GM21786 (cell line): ENCODE results near the gene CASP8AP2.
A peak's percentile ranks its signal among the peaks of the same experiment; 100 is the strongest.
"Not testable (repeated sequence)": the region's sequence is repeated elsewhere in the genome, so short reads cannot be mapped to it uniquely, and the experiment has no call there.

Source experiments
- ATAC-seq: cut with Tn5 transposase; IDR thresholded peaks from one replicate; pipeline ENCODE4 v1.9.1; 2021; ENCODE audit not compliant: unreplicated experiment

CASP8AP2 gene

GRCh38 chr6:89829472-89830169, at the start of gene CASP8AP2:
Gene CASP8AP2, plus strand, starts transcription at chr6:89829880.
- peak; percentile 98 for ATAC-seq

GRCh38 chr6:89781070-89782034, 48.3 kb upstream of the CASP8AP2 start:
- no peak for ATAC-seq

- no peak for ATAC-seq
Measured at GRCh38 chr6:89782222-89782621, 47.5 kb upstream of the CASP8AP2 start.

GRCh38 chr6:89783293-89783692, 46.4 kb upstream of the CASP8AP2 start:
- not testable (repeated sequence) for ATAC-seq

GRCh38 chr6:89784838-89785237, 44.8 kb upstream of the CASP8AP2 start:
- ATAC-seq: no peak

GRCh38 chr6:89786970-89787369, 42.7 kb upstream of the CASP8AP2 start:
- no peak for ATAC-seq

- no peak for ATAC-seq
Measured at GRCh38 chr6:89787660-89788328, 41.9 kb upstream of the CASP8AP2 start.

- ATAC-seq: no peak
Measured at GRCh38 chr6:89789980-89790379, 39.7 kb upstream of the CASP8AP2 start.

- no peak for ATAC-seq
Measured at GRCh38 chr6:89790403-89790802, 39.3 kb upstream of the CASP8AP2 start.

GRCh38 chr6:89792881-89793280, 36.8 kb upstream of the CASP8AP2 start:
- peak; percentile 73 for ATAC-seq

- ATAC-seq: no peak
Measured at GRCh38 chr6:89793586-89793985, 36.1 kb upstream of the CASP8AP2 start.

- peak; percentile 36 for ATAC-seq
Measured at GRCh38 chr6:89794324-89794723, 35.4 kb upstream of the CASP8AP2 start.

- ATAC-seq: no peak
Measured at GRCh38 chr6:89797317-89797716, 32.4 kb upstream of the CASP8AP2 start.

GRCh38 chr6:89799096-89799495, 30.6 kb upstream of the CASP8AP2 start:
- no peak for ATAC-seq

GRCh38 chr6:89799756-89800155, 29.9 kb upstream of the CASP8AP2 start:
- ATAC-seq: no peak

- no peak for ATAC-seq
Measured at GRCh38 chr6:89803271-89803670, 26.4 kb upstream of the CASP8AP2 start.

GRCh38 chr6:89805814-89806371, 23.8 kb upstream of the CASP8AP2 start:
- no peak for ATAC-seq

GRCh38 chr6:89807581-89807980, 22.1 kb upstream of the CASP8AP2 start:
- ATAC-seq: no peak

GRCh38 chr6:89813422-89813821, 16.3 kb upstream of the CASP8AP2 start:
- not testable (repeated sequence) for ATAC-seq

- ATAC-seq: no peak
Measured at GRCh38 chr6:89817481-89817880, 12.2 kb upstream of the CASP8AP2 start.

GRCh38 chr6:89818977-89819335, 10.7 kb upstream of the CASP8AP2 start:
- peak; percentile 21 for ATAC-seq
